ENCODE results near the gene GREM2. TPM values are rescaled to one million over a fixed set of nuclear protein-coding genes. Genes with fewer than 3 reads are reported as not detected.

The GREM2 gene
- total RNA-seq, 1 donor from 2014 or later, result 0.48 TPM

GRCh38 chr1:240591078-240591477 lies 20.9 kb downstream of the GREM2 start:
- peaks cover 6% of the 10 kb centered on the region for H3K9me3 Mint-ChIP-seq (ENCODE audit: low read depth)
- no peak overlapping the region for H3K27ac Mint-ChIP-seq
- H3K4me3 Mint-ChIP-seq (ENCODE audit: low read depth), result no peak overlapping the region
- TF ChIP-seq CTCF (IDR thresholded peaks at IDR 0.05; ENCODE audit: unreplicated experiment), result no peak
- H3K36me3 Mint-ChIP-seq (ENCODE audit: insufficient read depth), result no peaks in the 10 kb centered on the region
- DNase-seq (ENCODE audit: low spot score, unreplicated experiment), result no peak
- H3K27me3 Mint-ChIP-seq, result peaks cover 19% of the 10 kb centered on the region
- H3K4me1 Mint-ChIP-seq (ENCODE audit: low read depth), result peaks cover 5% of the 10 kb centered on the region

- peaks cover 6% of the 10 kb centered on the region for H3K9me3 Mint-ChIP-seq (ENCODE audit: low read depth)
- no peak for DNase-seq (ENCODE audit: low spot score, unreplicated experiment)
- no peak overlapping the region for H3K4me3 Mint-ChIP-seq (ENCODE audit: low read depth)
- no peak overlapping the region for H3K27ac Mint-ChIP-seq
- no peak for TF ChIP-seq CTCF (IDR thresholded peaks at IDR 0.05; ENCODE audit: unreplicated experiment)
- no peaks in the 10 kb centered on the region for H3K36me3 Mint-ChIP-seq (ENCODE audit: insufficient read depth)
- peaks cover 19% of the 10 kb centered on the region for H3K27me3 Mint-ChIP-seq
- H3K4me1 Mint-ChIP-seq (ENCODE audit: low read depth), result no peaks in the 10 kb centered on the region
These were observed 22.3 kb downstream of the GREM2 start for GRCh38 chr1:240589585-240590110.

- TF ChIP-seq CTCF (IDR thresholded peaks at IDR 0.05; ENCODE audit: unreplicated experiment), result no peak
- no peaks in the 10 kb centered on the region for H3K36me3 Mint-ChIP-seq (ENCODE audit: insufficient read depth)
- H3K27me3 Mint-ChIP-seq, result peaks cover 14% of the 10 kb centered on the region
- H3K4me1 Mint-ChIP-seq (ENCODE audit: low read depth), result no peaks in the 10 kb centered on the region
- no peak overlapping the region for H3K4me3 Mint-ChIP-seq (ENCODE audit: low read depth)
- no peak for DNase-seq (ENCODE audit: low spot score, unreplicated experiment)
- H3K27ac Mint-ChIP-seq, result no peak overlapping the region
- peaks cover under 1% of the 10 kb centered on the region for H3K9me3 Mint-ChIP-seq (ENCODE audit: low read depth)
These were observed 25.9 kb downstream of the GREM2 start for GRCh38 chr1:240586006-240586405.

GRCh38 chr1:240582953-240583352 lies 29.0 kb downstream of the GREM2 start:
- H3K27me3 Mint-ChIP-seq, result peaks cover 10% of the 10 kb centered on the region
- no peak for TF ChIP-seq CTCF (IDR thresholded peaks at IDR 0.05; ENCODE audit: unreplicated experiment)
- no peak for DNase-seq (ENCODE audit: low spot score, unreplicated experiment)
- H3K4me3 Mint-ChIP-seq (ENCODE audit: low read depth), result no peak overlapping the region
- no peak overlapping the region for H3K27ac Mint-ChIP-seq
- H3K36me3 Mint-ChIP-seq (ENCODE audit: insufficient read depth), result no peaks in the 10 kb centered on the region
- no peaks in the 10 kb centered on the region for H3K4me1 Mint-ChIP-seq (ENCODE audit: low read depth)
- H3K9me3 Mint-ChIP-seq (ENCODE audit: low read depth), result no peaks in the 10 kb centered on the region

GRCh38 chr1:240579511-240579910 lies 32.4 kb downstream of the GREM2 start:
- Mint-ChIP-seq H3K9me3 (ENCODE audit: low read depth) (no peaks in the 10 kb centered on the region), H3K27ac (no peak overlapping the region), H3K36me3 (ENCODE audit: insufficient read depth) (no peaks in the 10 kb centered on the region), H3K4me1 (ENCODE audit: low read depth) (no peaks in the 10 kb centered on the region), H3K27me3 (peaks cover 4% of the 10 kb centered on the region), H3K4me3 (ENCODE audit: low read depth) (no peak overlapping the region)
- TF ChIP-seq CTCF (IDR thresholded peaks at IDR 0.05; ENCODE audit: unreplicated experiment), result no peak
- no peak for DNase-seq (ENCODE audit: low spot score, unreplicated experiment)

Measured in progenitor cell of endocrine pancreas (in vitro differentiated cells).